Liver (tissue), 9 donors: Measurements from ENCODE around the gene ADAMTS7. TPM values are rescaled to one million over a fixed set of nuclear protein-coding genes. Genes with fewer than 3 reads are reported as not detected.
"Not testable (repeated sequence)": the region's sequence is repeated elsewhere in the genome, so short reads cannot be mapped to it uniquely, and the experiment has no call there.

Experiments used
- DNase-seq: peaks from one replicate; pipeline ENCODE4 v3.0.0-alpha.2; 2017; ENCODE audit warnings: low spot score
- H3K27ac ChIP-seq, 2 donors: one replicate each; pipeline ENCODE4 v1.7.0; 2013; ENCODE audit warnings: inconsistent platforms in 2 of 2, low read length in 2 of 2, control low read depth in 1 of 2, low read depth in 1 of 2, mild to moderate bottlenecking in 1 of 2
- H3K27me3 ChIP-seq, 4 donors: one replicate each; pipeline versions ENCODE4 v1.6.1 to v1.7.0; 2013; ENCODE audit warnings: low read length in 3 of 4, inconsistent platforms in 1 of 4, mild to moderate bottlenecking in 1 of 4, moderate library complexity in 1 of 4; ENCODE audit not compliant: control insufficient read depth in 4 of 4, insufficient read depth in 4 of 4
- H3K36me3 ChIP-seq, 4 donors: one replicate each; pipeline versions ENCODE4 v1.6.1 to v1.7.0; 2013; ENCODE audit warnings: low read length in 3 of 4, mild to moderate bottlenecking in 3 of 4, low read depth in 1 of 4, moderate library complexity in 1 of 4; ENCODE audit not compliant: control insufficient read depth in 4 of 4, insufficient read depth in 3 of 4
- H3K4me1 ChIP-seq, 4 donors: one replicate each; pipeline versions ENCODE4 v1.6.1 to v1.7.0; 2013; ENCODE audit warnings: low read length in 3 of 4, mild to moderate bottlenecking in 3 of 4, moderate library complexity in 1 of 4; ENCODE audit not compliant: control insufficient read depth in 4 of 4, insufficient read depth in 4 of 4
- H3K4me3 ChIP-seq, 3 donors: one replicate each; pipeline versions ENCODE4 v1.6.1 to v1.7.0; 2013; ENCODE audit warnings: low read length in 3 of 3, control low read depth in 1 of 3, low read depth in 1 of 3, mild to moderate bottlenecking in 1 of 3
- H3K9ac ChIP-seq, 2 donors: one replicate each; pipeline ENCODE4 v1.7.0; 2013; ENCODE audit warnings: low read length in 2 of 2, mild to moderate bottlenecking in 2 of 2, moderate library complexity in 2 of 2, control low read depth in 1 of 2, low read depth in 1 of 2
- H3K9me3 ChIP-seq, 4 donors: one replicate each; pipeline versions ENCODE4 v1.6.1 to v1.7.0; 2013; ENCODE audit warnings: low read length in 3 of 4; ENCODE audit not compliant: control insufficient read depth in 4 of 4
- RAD21 ChIP-seq, 2 donors: IDR thresholded peaks; 2 replicates each; pipeline ENCODE4 v1.6.1; 2016; ENCODE audit warnings: antibody characterized with exemption in 2 of 2, mild to moderate bottlenecking in 2 of 2
- WGBS: extraction: QIAGEN DNeasy Blood & Tissue Kit; methylation state at CpG from one replicate; pipeline ENCODE4 v1.1.7; 2013; 5-methylcytosine and 5-hydroxymethylcytosine counted together
- polyA plus RNA-seq, 2 donors: library from polyadenylated mRNA; stranded (reverse) in 1 of 2; unstranded in 1 of 2; fragments of 200-250 nt in 1 of 2; fragments of >200 nt in 1 of 2; fragmentation: Nextera tagmentation in 1 of 2; extraction: Ambion mirVana in 1 of 2; gene quantifications; one replicate each; pipeline versions ENCODE4 v1.2.1 to v1.2.3, GENCODE V29; 2013 to 2015
- total RNA-seq, 2 donors: library from RNA; depleted of rRNA; stranded (reverse); fragments of >200 nt; gene quantifications; one replicate each; pipeline ENCODE4 v1.2.3, GENCODE V29; 2014
- TF ChIP-seq, protein P1 (sequence below): fragments of 150-350 bp; IDR thresholded peaks from 2 replicates; pipeline ENCODE4 v1.5.1; 2017; ENCODE audit warnings: improper control_type of control experiment, low read depth, low read length; ENCODE audit not compliant: missing input control
- donor health status: healthy.
- donor health status: healthy.
- donor health status: healthy.
- donor health status: healthy.
- donor health status: healthy.

The ADAMTS7 gene
- total and polyA plus RNA-seq, 4 donors, result 0.13 to 2.4 (median 1.3) TPM

DNA sequence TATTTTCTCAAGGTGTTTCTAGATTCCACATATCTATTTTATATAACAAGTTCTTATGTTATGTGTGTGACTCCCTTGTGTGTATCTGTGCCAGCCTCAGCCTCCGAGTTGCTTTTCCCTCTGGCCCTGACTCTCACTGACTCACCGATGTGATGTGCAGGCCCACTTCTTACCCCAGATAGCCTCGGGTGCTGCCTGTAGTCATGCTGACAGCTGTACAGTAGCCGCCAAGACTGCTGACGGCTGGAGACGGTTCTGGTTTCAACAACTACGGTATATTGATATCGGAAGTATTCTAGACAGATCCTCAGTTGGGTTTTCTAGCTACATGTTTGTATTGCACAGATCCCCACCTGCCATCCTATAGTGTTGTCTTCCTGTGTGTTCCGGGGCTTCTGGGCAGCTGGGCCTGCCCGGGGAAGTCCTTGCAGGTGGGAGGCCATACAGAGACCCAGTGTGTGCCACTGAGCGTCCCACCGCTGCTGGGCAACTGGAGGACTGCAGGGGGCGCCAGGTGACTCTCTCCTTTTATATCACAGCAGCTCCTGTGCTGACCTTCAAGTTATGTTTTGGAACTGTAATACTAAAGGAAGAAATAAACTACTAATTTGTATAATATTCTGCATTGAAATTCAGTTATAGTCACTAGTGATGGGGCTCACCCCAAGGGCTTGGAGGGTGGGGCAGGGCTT is 55.2 kb downstream of the ADAMTS7 start:
- WGBS, result 84% methylated on average over 13 of the region's 13 CpGs
- DNase-seq, H3K9me3 ChIP-seq, H3K36me3 ChIP-seq, H3K27ac ChIP-seq, H3K4me3 ChIP-seq, H3K9ac ChIP-seq, H3K27me3 ChIP-seq: not testable (repeated sequence)
- TF ChIP-seq RAD21 (IDR thresholded peaks at IDR 0.05), result peak in 1 of 2 donors; percentile 35
- TF ChIP-seq, protein P1, sequence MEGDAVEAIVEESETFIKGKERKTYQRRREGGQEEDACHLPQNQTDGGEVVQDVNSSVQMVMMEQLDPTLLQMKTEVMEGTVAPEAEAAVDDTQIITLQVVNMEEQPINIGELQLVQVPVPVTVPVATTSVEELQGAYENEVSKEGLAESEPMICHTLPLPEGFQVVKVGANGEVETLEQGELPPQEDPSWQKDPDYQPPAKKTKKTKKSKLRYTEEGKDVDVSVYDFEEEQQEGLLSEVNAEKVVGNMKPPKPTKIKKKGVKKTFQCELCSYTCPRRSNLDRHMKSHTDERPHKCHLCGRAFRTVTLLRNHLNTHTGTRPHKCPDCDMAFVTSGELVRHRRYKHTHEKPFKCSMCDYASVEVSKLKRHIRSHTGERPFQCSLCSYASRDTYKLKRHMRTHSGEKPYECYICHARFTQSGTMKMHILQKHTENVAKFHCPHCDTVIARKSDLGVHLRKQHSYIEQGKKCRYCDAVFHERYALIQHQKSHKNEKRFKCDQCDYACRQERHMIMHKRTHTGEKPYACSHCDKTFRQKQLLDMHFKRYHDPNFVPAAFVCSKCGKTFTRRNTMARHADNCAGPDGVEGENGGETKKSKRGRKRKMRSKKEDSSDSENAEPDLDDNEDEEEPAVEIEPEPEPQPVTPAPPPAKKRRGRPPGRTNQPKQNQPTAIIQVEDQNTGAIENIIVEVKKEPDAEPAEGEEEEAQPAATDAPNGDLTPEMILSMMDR, result peak; percentile 14
- H3K4me1 ChIP-seq, result peaks cover 0 to 11% (median 1%) of the 10 kb centered on the region in 4 donors

DNA sequence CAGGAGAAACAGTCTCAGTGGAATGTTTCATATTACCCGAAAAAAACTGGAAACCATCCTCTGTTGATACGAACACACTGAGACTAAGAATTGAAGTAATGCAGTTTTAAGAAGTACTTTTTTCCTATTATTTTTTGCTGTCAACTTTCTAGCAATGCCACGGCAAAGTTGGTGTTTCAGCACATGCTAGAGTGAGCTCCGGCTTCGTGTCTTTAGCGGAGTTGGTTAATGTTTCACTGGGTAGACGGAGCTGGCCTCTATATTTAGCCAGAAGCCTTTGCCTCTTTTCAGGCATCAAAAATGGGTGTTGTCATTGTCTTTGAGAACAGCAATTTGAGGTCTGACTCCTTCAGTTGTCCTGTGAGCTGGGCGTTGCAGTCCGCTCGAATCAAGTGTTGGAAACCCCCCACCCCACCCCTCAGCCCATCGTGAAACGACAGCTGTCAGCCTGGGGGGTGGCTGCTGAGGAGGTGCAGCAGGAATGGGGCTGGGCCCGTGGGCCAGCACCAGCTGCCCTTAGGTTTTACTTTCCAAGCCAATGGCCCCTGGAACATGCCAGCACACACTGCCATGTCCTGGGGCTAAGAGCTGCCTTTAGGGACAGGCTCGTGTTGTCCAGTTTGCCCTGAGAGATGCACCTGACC is 56.5 kb downstream of the ADAMTS7 start:
- peaks cover 0 to 14% (median 1%) of the 10 kb centered on the region in 4 donors for H3K4me1 ChIP-seq
- H3K4me3 ChIP-seq, DNase-seq, H3K27ac ChIP-seq, H3K9ac ChIP-seq, H3K27me3 ChIP-seq, H3K9me3 ChIP-seq, H3K36me3 ChIP-seq: not testable (repeated sequence)
- WGBS, result 60% methylated on average over 14 of the region's 14 CpGs

DNA sequence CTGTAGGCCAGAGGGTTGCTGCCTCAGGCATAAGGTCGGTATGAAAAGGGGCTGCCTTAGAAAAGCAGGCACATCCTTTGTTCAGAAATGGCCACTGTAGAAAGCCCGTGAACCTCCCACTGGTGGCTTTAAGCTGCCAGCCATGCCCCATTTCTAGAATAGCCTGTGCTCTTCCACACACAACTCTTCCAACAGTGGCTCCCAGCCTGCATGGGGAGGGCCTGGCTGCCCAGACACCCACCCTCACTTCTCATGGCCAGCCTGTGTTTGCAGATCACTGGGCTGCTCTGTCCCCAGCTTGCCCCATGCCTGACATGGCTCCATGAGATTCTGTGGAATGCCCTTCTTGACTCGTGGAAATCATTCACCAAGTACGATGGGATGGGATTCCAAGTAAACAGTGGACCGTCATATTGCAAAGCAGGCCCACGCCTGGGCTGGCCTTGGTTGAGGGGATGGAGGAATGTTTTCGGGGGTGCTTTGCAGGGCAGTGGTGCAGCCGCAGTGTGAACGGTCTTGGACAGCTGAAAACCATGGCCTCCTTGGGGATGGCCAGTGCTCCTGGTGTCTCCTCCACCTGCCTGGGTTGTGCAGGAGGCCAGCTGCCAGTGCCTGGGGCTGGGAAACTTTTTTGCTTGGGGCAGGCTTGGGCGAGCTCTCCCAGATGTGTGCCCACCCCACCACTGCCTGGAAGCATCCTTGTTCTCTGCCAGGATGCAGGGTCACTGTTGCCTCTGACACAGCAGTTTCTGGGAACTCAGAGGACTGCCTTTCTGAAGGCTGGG is 57.3 kb downstream of the ADAMTS7 start:
- not testable (repeated sequence) for H3K27me3 ChIP-seq, H3K9me3 ChIP-seq, H3K27ac ChIP-seq, DNase-seq, H3K4me3 ChIP-seq, H3K36me3 ChIP-seq, H3K9ac ChIP-seq
- H3K4me1 ChIP-seq, result peaks cover 0 to 14% (median 1%) of the 10 kb centered on the region in 4 donors
- WGBS, result 91% methylated on average over 10 of the region's 10 CpGs

DNA sequence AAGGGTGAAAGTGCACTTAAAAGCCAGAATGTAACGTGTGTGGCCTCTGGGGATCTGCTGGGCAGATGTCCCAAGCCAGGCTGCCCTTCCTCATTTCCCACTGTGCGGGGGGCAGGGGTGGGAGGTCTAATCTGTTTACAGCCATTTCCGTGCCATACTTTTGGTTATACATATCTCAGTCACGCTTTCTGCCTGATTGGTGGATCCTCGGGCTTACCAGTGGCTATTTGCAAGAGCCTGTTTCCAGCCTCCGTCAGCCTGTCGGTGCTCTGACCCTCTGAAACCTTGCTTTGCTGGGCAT is 58.0 kb downstream of the ADAMTS7 start:
- not testable (repeated sequence) for H3K4me3 ChIP-seq, H3K9me3 ChIP-seq, H3K36me3 ChIP-seq, H3K27me3 ChIP-seq, H3K27ac ChIP-seq, DNase-seq, H3K9ac ChIP-seq
- 87% methylated on average over 7 of the region's 7 CpGs for whole genome bisulfite sequencing
- peaks cover 0 to 14% (median 1%) of the 10 kb centered on the region in 4 donors for H3K4me1 ChIP-seq
